GM19324 (cell line): ENCODE measurements around the gene ACOXL.
"Not testable (repeated sequence)": the region's sequence is repeated elsewhere in the genome, so short reads cannot be mapped to it uniquely, and the experiment has no call there.

ENCODE experiments used
- ATAC-seq: cut with Tn5 transposase; IDR thresholded peaks from one replicate; pipeline ENCODE4 v1.9.1; 2021; ENCODE audit warnings: mild to moderate bottlenecking, moderate library complexity; ENCODE audit not compliant: unreplicated experiment, low FRiP score

Gene ACOXL

GRCh38 chr2:111082659-111083058 is 350.3 kb downstream of the ACOXL start:
- ATAC-seq, result not testable (repeated sequence)

- ATAC-seq, result no peak
Observed at GRCh38 chr2:111091811-111092211, 359.4 kb downstream of the ACOXL start.

DNA sequence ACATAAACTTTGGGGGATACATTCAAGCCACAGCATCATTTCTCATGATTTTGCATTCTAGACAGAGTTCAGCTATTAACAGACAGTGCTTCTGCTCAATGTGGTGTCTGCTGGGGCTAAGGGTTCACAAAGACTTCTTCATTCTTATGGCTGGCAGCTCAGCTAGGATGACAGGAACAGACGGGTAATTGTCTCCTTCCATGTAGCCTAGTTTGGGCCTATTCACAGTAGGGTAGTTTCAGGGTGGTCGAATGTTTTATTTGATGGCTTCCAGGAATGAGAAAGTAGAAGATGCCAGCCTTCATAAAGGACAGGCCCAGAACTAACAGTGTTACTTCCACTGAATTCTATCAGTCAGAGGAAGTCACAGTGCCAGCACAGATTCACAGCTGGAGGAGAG is 362.3 kb downstream of the ACOXL start:
- no peak for ATAC-seq

DNA sequence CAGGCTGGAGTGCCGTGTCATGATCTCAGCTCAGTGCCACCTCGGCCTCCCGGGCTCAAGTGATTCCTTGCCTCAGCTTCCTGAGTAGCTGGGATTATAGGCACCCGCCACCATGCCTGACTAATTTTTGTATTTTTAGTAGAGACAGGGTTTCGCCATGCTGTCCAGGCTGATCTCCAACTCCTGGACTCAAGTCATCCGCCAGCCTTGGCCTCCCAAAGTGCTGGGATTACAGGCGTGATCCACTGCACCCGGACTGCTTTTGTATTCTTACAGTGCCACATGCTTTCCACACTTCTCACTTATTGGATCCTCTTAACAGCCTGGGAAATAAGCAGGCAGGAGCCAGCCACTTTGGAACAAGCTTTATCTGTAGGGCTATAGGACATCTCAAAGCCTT is 363.1 kb downstream of the ACOXL start:
- ATAC-seq, result no peak

DNA sequence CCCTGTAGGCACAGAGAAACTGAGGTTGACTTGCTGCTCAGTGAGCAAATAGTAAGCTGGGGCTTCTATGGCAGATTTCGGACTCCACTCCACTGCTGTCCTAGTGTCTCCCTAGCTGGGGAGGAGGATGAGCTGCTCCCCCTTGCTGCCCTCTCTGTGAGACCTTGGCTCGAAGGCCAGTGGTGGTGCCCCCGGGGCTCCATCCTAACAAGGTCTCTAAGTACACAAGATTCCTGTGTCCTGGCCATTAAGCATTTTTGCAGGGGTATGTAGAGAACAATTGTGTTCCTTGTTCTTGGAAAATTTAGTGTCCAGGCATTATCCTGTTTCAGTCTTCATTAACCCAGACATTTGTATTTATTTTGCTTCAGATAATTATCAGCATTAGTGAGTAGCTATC is 367.0 kb downstream of the ACOXL start:
- ATAC-seq, result no peak

GRCh38 chr2:111100087-111100764 is 367.9 kb downstream of the ACOXL start:
- peak; percentile 20 for ATAC-seq

DNA sequence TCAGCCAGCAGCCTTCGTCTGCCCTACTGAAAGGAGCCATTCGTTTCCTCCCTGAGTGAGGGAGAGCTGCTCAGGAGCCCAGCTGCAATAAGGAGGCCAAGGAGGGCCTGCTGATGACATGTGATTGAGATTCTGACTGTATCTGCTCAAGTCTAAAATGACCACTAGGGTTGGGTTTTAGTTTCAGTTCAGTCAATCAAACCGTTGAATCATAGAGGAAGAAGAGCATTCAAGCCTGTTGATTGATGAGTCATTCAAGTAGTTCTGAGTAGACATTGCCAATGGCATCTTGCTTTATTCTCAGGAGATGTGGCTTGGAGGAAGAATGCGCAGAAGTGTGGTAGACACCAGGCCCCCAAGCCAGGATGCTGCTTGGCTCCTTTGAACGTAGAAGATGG is 368.4 kb downstream of the ACOXL start:
- ATAC-seq, result peak; percentile 71

DNA sequence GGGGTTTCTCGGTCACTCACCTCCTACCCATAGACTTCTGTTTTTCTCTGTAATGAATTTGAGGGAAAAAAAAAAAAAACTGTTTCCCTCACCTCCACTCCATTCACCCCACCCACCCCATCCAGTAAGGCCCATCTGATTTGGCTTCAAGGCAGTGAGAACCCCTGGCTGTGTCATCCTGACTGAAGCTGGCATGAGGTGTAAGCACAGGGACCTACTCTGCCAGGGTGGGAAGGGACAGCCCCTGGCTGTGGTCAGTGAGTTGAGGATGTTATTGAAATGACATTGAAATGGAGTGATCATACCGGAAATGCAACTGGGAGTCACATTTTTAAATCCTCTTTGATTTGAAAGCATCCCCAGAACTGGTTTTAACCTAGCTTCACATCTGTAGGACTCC is 369.2 kb downstream of the ACOXL start:
- no peak for ATAC-seq

DNA sequence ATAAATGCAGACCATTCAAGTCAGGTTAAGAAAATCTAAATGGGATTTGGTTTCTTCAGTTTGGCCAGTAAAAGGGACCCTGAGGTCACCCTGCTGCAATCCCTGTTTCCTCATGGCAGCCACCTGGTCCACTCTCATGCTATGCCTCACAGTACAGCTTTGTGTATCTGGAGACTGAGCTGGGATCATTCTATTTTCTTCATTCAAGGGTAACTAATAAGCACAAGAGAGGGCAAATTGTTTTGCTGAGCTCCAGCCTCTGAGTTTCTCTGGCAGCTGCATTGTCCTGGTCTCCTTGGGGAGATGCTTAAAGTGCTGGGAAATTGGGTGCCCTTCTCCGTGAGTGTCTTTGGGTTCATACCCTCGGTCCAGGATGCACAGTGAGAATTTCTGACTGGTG is 369.8 kb downstream of the ACOXL start:
- no peak for ATAC-seq

DNA sequence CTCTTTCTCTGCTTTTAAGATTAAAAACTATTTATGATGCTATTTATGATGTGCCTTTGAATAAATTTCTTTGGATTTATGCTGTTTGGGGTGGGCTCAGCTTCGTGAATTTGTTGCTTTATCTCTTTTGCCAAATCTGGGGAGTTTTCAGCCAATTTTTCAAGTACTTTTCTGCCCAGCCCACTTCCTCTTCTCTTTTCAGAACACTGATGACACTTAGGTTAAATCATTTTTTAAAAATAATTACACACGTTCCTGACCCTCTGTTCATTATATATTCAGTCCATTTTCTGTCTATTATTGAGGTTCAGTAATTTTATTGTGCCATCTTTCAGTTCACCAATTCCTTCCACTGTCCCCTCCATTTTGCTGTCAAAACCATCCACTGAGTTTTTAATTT is 373.6 kb downstream of the ACOXL start:
- ATAC-seq, result no peak

DNA sequence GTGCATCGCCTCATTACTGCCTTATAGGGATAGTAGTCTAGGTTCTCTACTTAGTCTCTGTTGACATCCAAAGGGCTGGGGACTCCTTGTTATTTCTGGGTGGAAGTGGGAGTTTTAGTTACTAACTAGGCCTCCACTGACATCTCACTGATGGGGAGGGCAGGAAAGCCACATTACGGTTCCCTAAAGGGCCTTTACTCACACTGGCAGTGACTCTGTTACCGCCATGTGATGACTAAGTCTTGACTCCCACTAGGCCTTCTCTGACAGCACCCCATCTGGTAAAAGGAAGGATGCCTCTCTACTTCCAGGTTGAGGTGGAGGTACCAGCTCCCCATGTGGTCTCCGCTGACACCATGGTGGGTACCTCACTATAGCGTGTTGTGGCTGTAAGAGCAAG is 374.3 kb downstream of the ACOXL start:
- no peak for ATAC-seq

GRCh38 chr2:111108745-111109271 is 376.4 kb downstream of the ACOXL start:
- ATAC-seq, result no peak

GRCh38 chr2:111111101-111111755 is 378.9 kb downstream of the ACOXL start:
- no peak for ATAC-seq

DNA sequence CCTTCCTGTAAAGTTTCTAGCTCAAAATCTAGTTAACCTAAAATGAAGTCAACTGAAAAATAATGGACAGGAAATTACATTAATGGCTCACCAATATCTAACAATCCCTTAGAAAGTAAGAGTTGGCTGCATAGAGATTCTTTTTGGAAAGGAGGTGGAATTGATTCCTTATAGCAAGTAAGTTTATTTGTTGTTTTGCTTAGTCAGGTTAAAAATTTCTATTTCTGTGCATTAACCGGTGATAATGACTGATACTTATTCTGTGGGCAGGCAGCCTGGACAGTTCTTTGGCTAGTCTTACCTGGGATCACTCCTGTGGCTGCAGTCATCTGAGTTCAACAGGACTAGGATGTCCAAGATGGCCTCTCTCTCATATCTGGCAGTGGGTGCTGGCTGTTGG is 381.5 kb downstream of the ACOXL start:
- no peak for ATAC-seq

DNA sequence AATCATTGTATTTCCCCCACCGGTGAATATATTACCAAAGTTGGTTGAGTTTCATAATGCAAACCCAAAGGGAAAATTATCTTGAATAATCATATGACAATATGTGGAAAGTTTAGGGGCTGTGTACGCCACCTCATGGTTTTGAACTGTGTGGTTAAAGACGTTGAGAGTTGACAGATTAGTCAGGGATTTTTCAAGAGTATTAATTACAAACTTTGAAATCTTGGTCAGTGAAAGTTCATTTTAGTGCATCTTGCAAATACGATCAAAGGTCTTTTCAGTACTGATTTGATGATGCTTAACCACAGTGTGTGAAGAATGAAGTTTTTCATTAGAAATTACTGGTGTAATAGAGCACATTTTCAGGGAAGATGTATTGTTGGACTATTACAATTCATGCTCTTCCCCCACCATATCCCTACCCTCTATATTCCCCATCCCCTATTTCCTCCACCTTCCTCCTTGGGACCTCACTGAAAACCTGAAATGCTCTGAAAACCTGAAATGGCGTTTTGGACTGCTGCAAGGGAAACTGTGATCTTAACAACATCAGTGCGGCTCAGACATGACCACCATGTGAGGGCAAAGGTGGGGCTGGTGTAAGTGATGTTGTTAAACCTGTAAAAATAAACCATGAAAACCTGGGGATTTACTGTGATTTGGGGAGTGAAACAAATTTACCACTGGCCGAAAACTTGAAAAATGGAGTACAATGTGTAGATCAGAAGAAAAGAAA is 383.8 kb downstream of the ACOXL start:
- ATAC-seq, result no peak

DNA sequence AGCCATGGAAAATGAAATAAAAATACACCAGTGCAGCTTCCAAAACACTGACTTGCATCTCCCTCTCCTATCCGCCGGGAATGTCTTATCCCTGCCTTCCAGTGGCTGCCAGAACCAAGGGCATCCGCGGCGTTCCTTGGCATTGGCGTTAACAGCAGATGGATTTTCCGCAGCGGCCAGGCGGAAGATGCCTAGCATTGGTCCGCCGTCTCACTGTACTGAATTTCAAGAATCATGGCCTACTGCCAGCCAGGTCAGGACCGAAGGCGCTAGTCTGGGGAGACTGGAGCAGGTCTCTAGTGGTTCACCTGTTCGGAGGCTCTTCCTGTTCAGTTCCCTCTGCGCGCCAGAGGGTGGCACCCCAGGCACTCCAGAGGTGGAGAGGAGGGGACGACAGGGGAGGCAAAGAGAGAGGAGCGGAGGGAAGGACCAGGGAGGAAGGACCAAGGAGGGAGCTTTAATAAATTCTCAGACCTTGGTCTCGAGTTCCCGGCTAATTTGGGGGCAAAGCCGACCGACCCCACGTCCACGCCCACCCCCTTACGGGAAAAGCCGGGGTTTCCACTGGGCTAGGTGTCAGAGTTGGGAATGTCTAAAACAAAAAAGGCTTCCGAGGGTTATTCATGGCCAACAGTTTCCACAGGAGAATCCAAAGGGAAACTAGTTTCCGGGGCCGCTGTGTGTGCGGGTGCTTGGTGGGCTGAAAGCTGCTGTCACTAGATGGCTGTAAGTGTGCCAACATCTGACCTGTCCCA is 384.6 kb downstream of the ACOXL start:
- ATAC-seq, result no peak

DNA sequence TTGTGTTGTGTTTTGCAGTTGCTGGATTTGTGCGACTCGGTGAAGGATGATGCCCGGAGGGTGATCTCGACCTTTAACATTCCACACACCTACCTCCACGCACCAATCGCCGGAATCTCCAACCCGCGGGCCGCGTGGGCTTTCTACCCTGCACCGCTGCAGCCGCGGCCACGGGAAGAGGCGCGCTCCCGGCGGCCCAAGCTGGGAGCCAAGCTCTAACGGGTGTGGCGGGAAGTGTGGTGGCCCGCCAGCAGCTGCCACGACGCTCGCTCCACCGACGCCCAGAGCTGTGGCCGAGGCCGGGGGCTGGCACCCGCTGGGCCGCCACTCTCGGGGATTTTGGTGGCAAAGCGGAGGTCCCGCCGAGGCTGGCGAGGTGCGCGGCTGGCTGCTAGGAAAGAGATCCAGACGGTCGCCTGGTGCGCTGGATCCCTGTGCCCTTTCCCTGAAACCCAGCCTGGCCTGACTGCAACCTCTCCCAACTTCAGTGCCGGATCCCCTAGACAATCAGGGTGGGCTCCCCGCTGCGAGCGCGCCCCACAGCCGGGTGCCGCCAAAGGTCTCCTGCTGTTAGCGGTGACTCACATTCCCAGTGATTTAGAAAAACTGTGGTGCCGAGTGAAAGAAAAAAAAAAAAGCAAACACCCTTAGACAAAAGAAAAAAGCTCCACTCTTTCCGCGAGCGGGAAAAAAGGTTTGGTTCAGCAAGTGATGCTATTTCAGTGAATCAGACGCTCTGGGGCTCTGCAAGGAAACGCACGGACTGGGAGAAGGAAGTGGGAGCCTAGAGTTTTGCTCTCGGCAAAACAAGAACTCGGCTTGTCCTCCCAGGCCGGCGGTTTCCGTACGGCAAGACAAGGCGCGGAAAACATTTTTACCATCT is 385.5 kb downstream of the ACOXL start:
- no peak for ATAC-seq

GRCh38 chr2:111118481-111118980 is 386.2 kb downstream of the ACOXL start:
- no peak for ATAC-seq

GRCh38 chr2:111118981-111119821 is 386.8 kb downstream of the ACOXL start:
- no peak for ATAC-seq
